NCI-H2227 (cell line): ENCODE data around the gene KCND3.
A peak's percentile ranks its signal among the peaks of the same experiment; 100 is the strongest.

Source experiments
- DNase-seq: peaks from one replicate; lab custom pipeline; 2025; ENCODE audit not compliant: unreplicated experiment; lab: John Stamatoyannopoulos, UW

The KCND3 gene

GRCh38 chr1:111961016-111961415 is 28.5 kb downstream of the KCND3 start:
- DNase-seq: no peak

- DNase-seq: no peak
Observed at GRCh38 chr1:111959436-111959835, 30.0 kb downstream of the KCND3 start.

GRCh38 chr1:111958851-111959250 is 30.6 kb downstream of the KCND3 start:
- DNase-seq: peak; percentile 10

- no peak for DNase-seq
Observed at GRCh38 chr1:111958075-111958474, 31.4 kb downstream of the KCND3 start.

- DNase-seq: peak; percentile 74
Observed at GRCh38 chr1:111956155-111956771, 33.2 kb downstream of the KCND3 start.

- peak; percentile 21 for DNase-seq
Observed at GRCh38 chr1:111955755-111956154, 33.7 kb downstream of the KCND3 start.

GRCh38 chr1:111953797-111954196 is 35.7 kb downstream of the KCND3 start:
- DNase-seq: no peak

GRCh38 chr1:111952125-111952657 is 37.3 kb downstream of the KCND3 start:
- no peak for DNase-seq

GRCh38 chr1:111948209-111949171 is 41.0 kb downstream of the KCND3 start:
- peak; percentile 80 for DNase-seq

GRCh38 chr1:111943846-111944749 is 45.4 kb downstream of the KCND3 start:
- DNase-seq: no peak

GRCh38 chr1:111943066-111943465 is 46.4 kb downstream of the KCND3 start:
- DNase-seq: no peak

- no peak for DNase-seq
Observed at GRCh38 chr1:111938536-111938935, 50.9 kb downstream of the KCND3 start.

GRCh38 chr1:111938123-111938522 is 51.3 kb downstream of the KCND3 start:
- no peak for DNase-seq

GRCh38 chr1:111937147-111937725 is 52.2 kb downstream of the KCND3 start:
- DNase-seq: no peak

- DNase-seq: no peak
Observed at GRCh38 chr1:111934106-111934852, 55.2 kb downstream of the KCND3 start.

GRCh38 chr1:111930356-111930755 is 59.1 kb downstream of the KCND3 start:
- no peak for DNase-seq

- DNase-seq: no peak
Observed at GRCh38 chr1:111928531-111928930, 60.9 kb downstream of the KCND3 start.

- DNase-seq: no peak
Observed at GRCh38 chr1:111927652-111928051, 61.8 kb downstream of the KCND3 start.

- no peak for DNase-seq
Observed at GRCh38 chr1:111924786-111925185, 64.7 kb downstream of the KCND3 start.

GRCh38 chr1:111923766-111924165 is 65.7 kb downstream of the KCND3 start:
- DNase-seq: no peak
